ENCODE measurements around the gene GPR158.
"Not testable (repeated sequence)": the region's sequence is repeated elsewhere in the genome, so short reads cannot be mapped to it uniquely, and the experiment has no call there.

GPR158 gene

DNA sequence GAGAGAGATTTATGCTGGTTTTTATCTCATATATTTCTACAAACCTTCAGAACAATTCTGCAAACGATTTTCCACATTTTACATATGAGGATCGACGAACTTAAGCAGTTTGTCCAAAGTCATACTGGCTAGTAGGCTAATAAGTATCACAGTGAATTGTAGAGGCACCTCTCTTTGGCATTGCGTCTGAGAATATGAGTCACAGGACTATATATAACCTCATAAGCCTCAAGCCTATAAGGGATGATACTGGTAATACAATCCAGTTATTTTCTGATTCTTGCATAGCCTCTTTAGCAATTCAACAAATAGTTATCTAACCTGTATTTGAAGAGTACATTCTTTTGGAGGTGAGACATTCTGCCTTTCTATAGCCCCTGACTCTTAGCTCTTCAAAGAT lies 129.8 kb downstream of the GPR158 start:
- no peak for DNase-seq (ENCODE audit: insufficient read length, low spot score)
- no peak for FAIRE-seq
- TF ChIP-seq, protein P1, sequence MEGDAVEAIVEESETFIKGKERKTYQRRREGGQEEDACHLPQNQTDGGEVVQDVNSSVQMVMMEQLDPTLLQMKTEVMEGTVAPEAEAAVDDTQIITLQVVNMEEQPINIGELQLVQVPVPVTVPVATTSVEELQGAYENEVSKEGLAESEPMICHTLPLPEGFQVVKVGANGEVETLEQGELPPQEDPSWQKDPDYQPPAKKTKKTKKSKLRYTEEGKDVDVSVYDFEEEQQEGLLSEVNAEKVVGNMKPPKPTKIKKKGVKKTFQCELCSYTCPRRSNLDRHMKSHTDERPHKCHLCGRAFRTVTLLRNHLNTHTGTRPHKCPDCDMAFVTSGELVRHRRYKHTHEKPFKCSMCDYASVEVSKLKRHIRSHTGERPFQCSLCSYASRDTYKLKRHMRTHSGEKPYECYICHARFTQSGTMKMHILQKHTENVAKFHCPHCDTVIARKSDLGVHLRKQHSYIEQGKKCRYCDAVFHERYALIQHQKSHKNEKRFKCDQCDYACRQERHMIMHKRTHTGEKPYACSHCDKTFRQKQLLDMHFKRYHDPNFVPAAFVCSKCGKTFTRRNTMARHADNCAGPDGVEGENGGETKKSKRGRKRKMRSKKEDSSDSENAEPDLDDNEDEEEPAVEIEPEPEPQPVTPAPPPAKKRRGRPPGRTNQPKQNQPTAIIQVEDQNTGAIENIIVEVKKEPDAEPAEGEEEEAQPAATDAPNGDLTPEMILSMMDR (IDR thresholded peaks at IDR 0.05; ENCODE audit: insufficient read depth, missing control alignments): no peak

DNA sequence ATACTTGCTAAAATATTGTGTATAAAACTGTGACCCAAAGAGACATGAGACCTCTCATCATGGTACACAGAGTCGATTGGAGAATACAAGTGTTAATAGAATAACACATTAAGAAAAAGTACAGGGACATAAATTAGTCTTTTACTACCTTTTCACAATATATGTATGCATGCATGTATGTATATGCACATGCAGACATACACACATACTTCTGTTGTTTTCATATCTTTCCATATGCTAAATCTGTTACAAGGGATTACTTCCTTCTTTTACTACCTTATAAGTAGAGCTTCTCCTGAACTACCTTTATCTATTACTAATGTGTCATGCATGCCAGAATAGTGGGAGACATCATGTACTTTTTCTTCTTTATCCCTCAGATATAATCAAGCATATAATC lies 131.6 kb downstream of the GPR158 start:
- TF ChIP-seq, protein P1 (IDR thresholded peaks at IDR 0.05; ENCODE audit: insufficient read depth, missing control alignments): no peak
- no peak for FAIRE-seq

DNA sequence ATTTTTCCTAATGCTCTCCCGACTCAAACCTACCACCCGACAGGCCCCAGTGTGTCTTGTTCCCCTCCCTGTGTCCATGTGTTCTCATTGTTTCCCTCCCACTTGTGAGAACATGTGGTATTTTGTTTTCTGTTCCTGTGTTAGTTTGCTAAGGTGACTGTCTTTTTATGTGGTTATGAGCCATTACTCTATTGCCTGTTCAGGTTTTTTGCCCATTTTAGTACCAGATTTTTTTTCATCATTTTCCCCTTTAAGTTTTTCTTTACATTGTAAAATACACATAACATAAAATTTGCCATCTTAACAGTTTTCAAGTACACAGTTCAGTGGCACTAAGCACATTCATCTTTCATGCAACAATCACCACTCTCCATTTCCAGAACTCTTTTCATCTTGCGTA lies 133.5 kb downstream of the GPR158 start:
- TF ChIP-seq, protein P1 (IDR thresholded peaks at IDR 0.05; ENCODE audit: insufficient read depth, missing control alignments): no peak
- FAIRE-seq: no peak
- DNase-seq (ENCODE audit: insufficient read length, low spot score): no peak

More for the DNA sequence above, 131.6 kb downstream of the GPR158 start:
- no peak for DNase-seq (ENCODE audit: insufficient read length, low spot score)

DNA sequence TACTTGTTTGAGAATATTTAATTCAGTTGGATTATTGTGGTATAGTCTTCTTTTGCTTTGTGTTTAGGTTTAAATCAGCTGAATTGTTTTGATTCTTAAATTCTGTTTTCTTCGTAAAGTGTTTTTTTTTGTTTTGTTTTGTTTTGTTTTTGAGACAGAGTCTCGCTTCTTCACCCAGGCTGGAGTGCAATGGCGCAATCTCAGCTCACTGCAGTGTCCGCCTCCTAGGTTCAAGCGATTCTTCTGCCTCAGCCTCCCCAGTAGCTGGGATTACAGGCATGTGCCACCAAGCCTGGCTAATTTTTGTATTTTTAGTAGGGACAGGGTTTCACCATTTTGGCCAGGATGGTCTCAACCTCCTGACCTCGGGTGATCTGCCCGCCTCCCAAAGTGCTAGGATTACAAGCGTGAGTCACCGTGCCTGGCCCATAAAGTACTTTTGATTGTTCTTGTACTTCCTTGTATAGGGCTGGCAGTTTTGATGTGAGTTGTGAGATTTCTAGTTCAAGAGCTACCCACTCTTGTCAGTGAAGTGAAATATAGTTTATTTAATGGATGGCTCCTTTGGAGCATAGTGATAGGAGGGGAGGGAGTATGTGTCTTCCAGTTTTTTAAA lies 142.9 kb downstream of the GPR158 start:
- not testable (repeated sequence) for FAIRE-seq; DNase-seq (ENCODE audit: insufficient read length, low spot score)

DNA sequence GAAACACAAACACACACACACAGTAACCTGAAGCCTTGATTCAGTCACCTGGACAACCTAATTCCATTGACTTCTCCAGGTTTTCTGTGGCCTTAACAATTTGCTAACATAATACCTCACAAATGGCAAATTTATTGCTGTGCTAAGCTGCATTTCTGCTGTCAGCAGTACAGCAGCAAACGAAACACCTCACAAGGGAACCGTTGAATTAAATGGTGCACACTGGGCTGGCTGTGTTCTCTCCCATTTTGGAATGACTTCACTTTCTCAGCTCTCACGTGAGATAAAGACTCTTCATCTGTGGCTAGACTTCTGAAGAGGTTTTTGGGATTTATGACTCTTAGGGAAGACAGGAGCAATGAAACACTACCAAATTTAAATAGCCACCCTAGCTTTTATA lies 152.5 kb downstream of the GPR158 start:
- DNase-seq (ENCODE audit: insufficient read length, low spot score) (no peak), FAIRE-seq (no peak)
- TF ChIP-seq, protein P1 (IDR thresholded peaks at IDR 0.05; ENCODE audit: insufficient read depth, missing control alignments): no peak

DNA sequence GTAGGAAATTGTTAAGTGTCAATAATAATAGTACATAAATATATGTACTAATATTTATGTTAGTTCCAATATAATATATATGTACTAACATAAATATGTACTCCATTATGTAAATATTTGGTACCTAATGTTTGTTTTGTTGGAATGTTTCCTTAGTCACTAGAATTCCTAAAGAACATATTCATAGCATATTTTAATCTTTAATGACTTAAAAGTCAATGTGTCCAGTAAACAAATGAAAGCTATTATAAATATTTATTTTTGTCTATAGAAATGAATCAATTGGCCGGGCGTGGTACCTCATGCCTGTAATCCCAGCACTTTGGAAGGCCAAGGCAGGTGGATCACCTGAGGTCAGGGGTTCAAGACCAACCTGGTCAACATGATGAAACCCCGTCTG lies 153.6 kb downstream of the GPR158 start:
- FAIRE-seq (no peak), DNase-seq (ENCODE audit: insufficient read length, low spot score) (no peak)
- TF ChIP-seq, protein P1 (IDR thresholded peaks at IDR 0.05; ENCODE audit: insufficient read depth, missing control alignments): no peak

DNA sequence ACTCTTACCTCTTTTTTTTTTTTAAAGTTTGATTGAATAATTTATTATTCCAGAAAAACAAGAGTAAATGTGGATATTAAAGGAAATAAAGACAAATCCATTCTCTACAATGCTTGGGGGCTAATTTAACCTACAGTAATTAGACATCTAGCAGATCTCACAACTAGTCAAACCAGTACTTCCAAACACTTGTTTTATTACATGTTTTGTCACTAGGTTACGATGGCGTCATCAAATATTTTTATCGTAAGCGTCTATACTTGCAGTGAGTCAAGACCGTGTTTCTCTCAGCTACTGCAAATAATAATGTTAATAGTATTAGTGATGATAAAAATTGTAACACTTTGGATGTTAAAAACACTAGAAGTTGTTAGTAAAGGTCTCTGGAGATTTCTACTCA lies 154.8 kb downstream of the GPR158 start:
- DNase-seq (ENCODE audit: insufficient read length, low spot score): not testable (repeated sequence)
- FAIRE-seq: peak; percentile 44

DNA sequence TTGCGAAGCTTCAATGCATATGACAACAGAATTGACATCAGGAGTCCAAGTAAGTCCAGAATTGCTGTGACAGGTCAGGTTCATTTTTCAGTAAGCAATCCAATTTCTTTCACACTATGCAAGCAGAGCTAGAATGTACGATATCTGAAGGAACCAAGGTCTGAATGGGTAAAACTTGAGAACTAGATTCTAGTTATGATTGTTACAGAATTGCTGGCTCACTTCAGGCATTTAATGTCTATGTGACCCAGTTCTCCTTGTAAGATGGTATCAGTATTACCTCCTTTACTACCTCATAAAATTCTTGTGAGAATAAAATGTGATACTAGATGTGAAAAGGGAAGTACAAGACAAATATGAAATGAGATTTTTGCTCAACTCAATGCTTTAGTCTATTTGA lies 159.6 kb downstream of the GPR158 start:
- TF ChIP-seq, protein P1 (IDR thresholded peaks at IDR 0.05; ENCODE audit: insufficient read depth, missing control alignments): no peak
- FAIRE-seq (peak; percentile 60), DNase-seq (ENCODE audit: insufficient read length, low spot score) (no peak)
